ENCODE results near the gene HMBS.
"Not testable (repeated sequence)": the region's sequence is repeated elsewhere in the genome, so short reads cannot be mapped to it uniquely, and the experiment has no call there.

DNA sequence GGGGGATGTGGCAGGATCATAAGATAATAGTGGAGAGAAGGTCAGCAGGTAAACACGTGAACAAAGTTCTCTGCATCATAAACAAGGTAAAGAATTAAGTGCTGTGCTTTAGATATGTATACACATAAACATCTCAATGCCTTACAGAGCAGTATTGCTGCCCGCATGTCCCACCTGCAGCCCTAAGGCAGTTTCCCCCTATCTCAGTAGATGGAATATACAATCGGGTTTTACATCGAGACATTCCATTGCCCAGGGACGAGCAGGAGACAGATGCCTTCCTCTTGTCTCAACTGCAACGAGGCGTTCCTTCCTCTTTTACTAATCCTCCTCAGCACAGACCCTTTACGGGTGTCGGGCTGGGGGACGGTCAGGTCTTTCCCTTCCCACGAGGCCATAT, 45.2 kb upstream of the HMBS start:
- TF ChIP-seq POLR2A (IDR thresholded peaks at IDR 0.05) = not testable (repeated sequence)
- TF ChIP-seq, protein P1, sequence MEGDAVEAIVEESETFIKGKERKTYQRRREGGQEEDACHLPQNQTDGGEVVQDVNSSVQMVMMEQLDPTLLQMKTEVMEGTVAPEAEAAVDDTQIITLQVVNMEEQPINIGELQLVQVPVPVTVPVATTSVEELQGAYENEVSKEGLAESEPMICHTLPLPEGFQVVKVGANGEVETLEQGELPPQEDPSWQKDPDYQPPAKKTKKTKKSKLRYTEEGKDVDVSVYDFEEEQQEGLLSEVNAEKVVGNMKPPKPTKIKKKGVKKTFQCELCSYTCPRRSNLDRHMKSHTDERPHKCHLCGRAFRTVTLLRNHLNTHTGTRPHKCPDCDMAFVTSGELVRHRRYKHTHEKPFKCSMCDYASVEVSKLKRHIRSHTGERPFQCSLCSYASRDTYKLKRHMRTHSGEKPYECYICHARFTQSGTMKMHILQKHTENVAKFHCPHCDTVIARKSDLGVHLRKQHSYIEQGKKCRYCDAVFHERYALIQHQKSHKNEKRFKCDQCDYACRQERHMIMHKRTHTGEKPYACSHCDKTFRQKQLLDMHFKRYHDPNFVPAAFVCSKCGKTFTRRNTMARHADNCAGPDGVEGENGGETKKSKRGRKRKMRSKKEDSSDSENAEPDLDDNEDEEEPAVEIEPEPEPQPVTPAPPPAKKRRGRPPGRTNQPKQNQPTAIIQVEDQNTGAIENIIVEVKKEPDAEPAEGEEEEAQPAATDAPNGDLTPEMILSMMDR (IDR thresholded peaks at IDR 0.05) = not testable (repeated sequence)
